Spinal cord (tissue), 10 donors: Measurements from ENCODE around the gene NREP. TPM values are rescaled to one million over a fixed set of nuclear protein-coding genes. Genes with fewer than 3 reads are reported as not detected.

Experiments used
- DNase-seq, 6 donors: peaks; one replicate each; pipeline versions ENCODE4 v3.0.0 to v3.0.0-alpha.2; 2013 to 2015; ENCODE audit warnings: low spot score in 6 of 6, low read depth in 4 of 6
- H3K27ac ChIP-seq: one replicate; pipeline ENCODE4 v1.5.1; 2013; ENCODE audit warnings: low read depth, low read length, control low read depth
- H3K27me3 ChIP-seq: one replicate; pipeline ENCODE4 v1.6.1; 2013; ENCODE audit warnings: low read length; ENCODE audit not compliant: control insufficient read depth, insufficient read depth
- H3K36me3 ChIP-seq: one replicate; pipeline ENCODE4 v1.6.1; 2013; ENCODE audit warnings: low read length; ENCODE audit not compliant: control insufficient read depth, insufficient read depth
- H3K4me1 ChIP-seq: one replicate; pipeline ENCODE4 v1.6.1; 2013; ENCODE audit warnings: low read length; ENCODE audit not compliant: control insufficient read depth, insufficient read depth
- H3K4me3 ChIP-seq: one replicate; pipeline ENCODE4 v1.5.1; 2013; ENCODE audit warnings: low read depth, low read length, control low read depth
- H3K9me3 ChIP-seq: one replicate; pipeline ENCODE4 v1.6.1; 2013; ENCODE audit warnings: low read length; ENCODE audit not compliant: control insufficient read depth, insufficient read depth
- WGBS: methylation state at CpG from one replicate; pipeline ENCODE4 v1.1.5; 2013; ENCODE audit warnings: missing lambda C conversion rate; ENCODE audit not compliant: insufficient coverage; 5-methylcytosine and 5-hydroxymethylcytosine counted together
- polyA plus RNA-seq, 2 donors: library from polyadenylated mRNA; unstranded; fragments of 120-200 nt; gene quantifications; one replicate each; pipeline ENCODE4 v1.2.1, GENCODE V29; 2013; ENCODE audit not compliant: insufficient read length in 2 of 2
- total RNA-seq, 2 donors: library from RNA; depleted of rRNA in 1 of 2; stranded (reverse); fragments of 120-200 nt in 1 of 2; fragments of >200 nt in 1 of 2; gene quantifications; one replicate each; pipeline versions ENCODE4 v1.2.3 to v1.2.4, GENCODE V29; 2013 to 2014
- donor health status: healthy.

The NREP gene
- total and polyA plus RNA-seq, 4 donors, result 408 to 982 (median 715) TPM

DNA sequence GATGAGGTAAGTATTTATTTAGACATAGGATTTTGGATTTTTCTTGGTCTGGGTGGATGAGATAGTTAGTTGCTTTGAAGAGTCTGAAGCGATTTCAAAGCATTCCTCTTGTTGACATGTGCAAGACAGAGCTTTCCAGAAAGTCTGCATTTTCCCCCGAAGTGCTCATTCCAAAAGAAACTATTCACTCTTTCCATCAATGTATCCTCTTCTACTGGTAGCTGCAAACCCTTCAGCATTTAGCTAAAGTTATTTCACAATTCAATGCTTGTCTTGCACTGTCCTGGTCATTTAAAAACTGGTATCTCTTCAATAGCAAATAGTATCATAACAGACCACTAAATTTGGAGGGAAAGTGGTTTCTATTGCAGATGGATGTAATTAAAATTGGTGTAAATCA is 13.0 kb downstream of the NREP start:
- WGBS, result 17% methylated on average over 1 of the region's 2 CpGs
- H3K27me3 ChIP-seq, result no peaks in the 10 kb centered on the region
- H3K36me3 ChIP-seq, result no peaks in the 10 kb centered on the region
- peaks cover 4% of the 10 kb centered on the region for H3K4me1 ChIP-seq
- no peak overlapping the region for H3K4me3 ChIP-seq
- peak in 1 of 6 donors; percentile 48 for DNase-seq
- H3K27ac ChIP-seq, result peak overlapping the region; percentile 65
- H3K9me3 ChIP-seq, result no peaks in the 10 kb centered on the region

DNA sequence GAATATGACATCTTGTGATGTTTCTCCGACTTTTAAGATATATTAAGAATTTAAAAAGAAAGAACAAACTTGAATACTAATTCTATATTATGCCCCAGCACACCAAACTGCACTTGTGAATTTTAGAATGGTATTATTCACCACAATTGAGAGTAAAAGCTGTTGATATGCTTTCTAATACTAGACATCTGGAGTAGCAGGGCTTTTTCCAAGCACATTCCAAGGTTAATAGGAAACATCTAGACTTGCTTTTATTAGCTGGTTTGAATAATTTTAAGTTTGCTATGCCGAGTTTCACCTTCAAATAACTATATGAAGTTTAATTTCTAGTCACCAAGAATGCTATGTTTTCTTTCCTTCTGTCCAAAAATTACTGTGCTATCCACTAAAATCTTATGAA is 13.5 kb downstream of the NREP start:
- H3K4me1 ChIP-seq, result peaks cover 4% of the 10 kb centered on the region
- no peak overlapping the region for H3K4me3 ChIP-seq
- H3K27ac ChIP-seq, result peak overlapping the region; percentile 26
- H3K9me3 ChIP-seq, result no peaks in the 10 kb centered on the region
- DNase-seq, result no peak
- WGBS, result no CpG with 5 or more reads among the region's 2 CpGs
- H3K36me3 ChIP-seq, result no peaks in the 10 kb centered on the region
- H3K27me3 ChIP-seq, result no peaks in the 10 kb centered on the region

DNA sequence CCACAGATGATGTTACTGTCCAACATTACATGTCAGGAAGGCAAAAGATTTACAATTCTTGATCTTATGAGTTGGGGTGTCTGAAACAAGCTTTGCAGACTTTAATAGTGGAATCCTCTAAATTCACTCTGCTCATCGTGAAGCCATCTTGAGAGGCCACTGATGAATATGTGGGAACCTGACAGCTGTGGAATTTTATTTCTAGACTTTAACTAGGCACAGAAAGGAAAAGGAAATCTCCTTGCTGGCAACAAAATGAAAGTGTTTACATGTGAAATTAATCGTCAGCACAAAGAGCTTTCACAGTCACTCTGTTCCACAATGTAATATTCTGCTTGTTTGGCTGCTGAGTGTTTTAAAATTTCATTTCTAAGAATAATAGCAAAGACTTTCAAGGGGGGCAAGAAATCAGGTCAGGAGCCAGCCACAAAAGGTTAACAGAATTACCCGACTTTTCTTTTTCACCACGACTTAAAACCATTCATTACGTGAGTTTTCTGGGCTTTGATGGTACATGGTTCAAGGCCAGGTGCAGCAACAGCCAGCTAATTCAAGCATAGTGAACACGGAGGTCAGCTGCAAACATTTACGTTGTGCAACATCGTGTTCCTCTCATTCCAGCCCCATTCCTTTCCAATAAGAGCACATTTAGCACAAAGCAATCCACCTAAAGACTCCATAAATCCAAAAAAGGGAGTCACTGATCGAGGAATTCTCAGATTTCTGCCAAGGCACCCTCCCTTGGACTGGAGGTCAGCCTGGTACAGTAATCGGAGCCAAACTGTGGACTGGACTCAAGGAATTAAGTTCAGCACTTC is 14.6 kb downstream of the NREP start:
- no peaks in the 10 kb centered on the region for H3K9me3 ChIP-seq
- peaks cover 4% of the 10 kb centered on the region for H3K4me1 ChIP-seq
- peak in 2 of 6 donors; percentile 51 to 71 for DNase-seq
- no peaks in the 10 kb centered on the region for H3K36me3 ChIP-seq
- no peaks in the 10 kb centered on the region for H3K27me3 ChIP-seq
- peak overlapping the region; percentile 72 for H3K27ac ChIP-seq
- H3K4me3 ChIP-seq, result no peak overlapping the region
- WGBS, result 9% methylated on average over 8 of the region's 10 CpGs

DNA sequence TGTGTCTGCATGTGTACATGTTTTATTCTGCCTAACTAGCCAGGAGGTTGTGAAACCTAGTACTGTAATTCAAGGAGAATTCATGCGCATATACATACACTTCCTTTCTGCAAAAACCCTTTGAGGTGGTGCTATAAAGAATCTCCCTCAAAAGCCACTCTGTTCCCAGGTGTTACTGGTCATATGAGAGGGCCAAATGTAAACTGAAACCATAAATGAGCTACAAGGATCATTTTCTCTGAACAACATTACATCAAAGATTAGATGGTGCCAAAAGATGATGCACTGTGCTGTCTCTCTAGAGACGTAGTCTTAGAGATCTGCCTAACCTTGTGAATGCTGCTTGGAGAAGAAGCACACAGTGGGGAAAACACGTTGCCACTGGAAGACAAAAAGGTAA is 15.7 kb downstream of the NREP start:
- 15% methylated on average over 2 of the region's 3 CpGs for WGBS
- no peak overlapping the region for H3K27ac ChIP-seq
- H3K36me3 ChIP-seq, result no peaks in the 10 kb centered on the region
- H3K9me3 ChIP-seq, result no peaks in the 10 kb centered on the region
- no peak overlapping the region for H3K4me3 ChIP-seq
- peak in 1 of 6 donors; percentile 24 for DNase-seq
- H3K27me3 ChIP-seq, result no peaks in the 10 kb centered on the region
- H3K4me1 ChIP-seq, result peaks cover 4% of the 10 kb centered on the region

DNA sequence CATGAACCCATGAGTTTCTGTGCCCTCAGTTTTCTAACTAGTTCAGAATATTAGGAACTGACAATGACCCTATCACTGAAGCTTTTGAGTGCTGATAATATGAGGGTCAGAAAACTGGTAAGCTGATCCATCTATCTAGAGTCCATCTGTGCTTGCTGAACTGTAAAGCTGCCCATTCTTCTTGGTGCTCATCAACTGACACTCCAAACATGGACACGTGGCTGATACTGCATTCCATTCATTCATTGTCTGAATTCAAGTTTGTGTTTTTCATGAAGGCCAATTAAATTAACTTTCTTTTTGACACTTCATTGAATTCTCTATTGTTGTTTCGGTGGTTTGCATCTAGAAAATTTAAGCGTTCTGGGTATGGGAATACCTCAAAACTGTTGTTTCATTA is 17.6 kb downstream of the NREP start:
- H3K4me3 ChIP-seq, result no peak overlapping the region
- H3K27ac ChIP-seq, result no peak overlapping the region
- H3K27me3 ChIP-seq, result no peaks in the 10 kb centered on the region
- DNase-seq, result no peak
- no peaks in the 10 kb centered on the region for H3K36me3 ChIP-seq
- no CpG with 5 or more reads among the region's 3 CpGs for whole genome bisulfite sequencing
- H3K4me1 ChIP-seq, result peaks cover 4% of the 10 kb centered on the region
- no peaks in the 10 kb centered on the region for H3K9me3 ChIP-seq

DNA sequence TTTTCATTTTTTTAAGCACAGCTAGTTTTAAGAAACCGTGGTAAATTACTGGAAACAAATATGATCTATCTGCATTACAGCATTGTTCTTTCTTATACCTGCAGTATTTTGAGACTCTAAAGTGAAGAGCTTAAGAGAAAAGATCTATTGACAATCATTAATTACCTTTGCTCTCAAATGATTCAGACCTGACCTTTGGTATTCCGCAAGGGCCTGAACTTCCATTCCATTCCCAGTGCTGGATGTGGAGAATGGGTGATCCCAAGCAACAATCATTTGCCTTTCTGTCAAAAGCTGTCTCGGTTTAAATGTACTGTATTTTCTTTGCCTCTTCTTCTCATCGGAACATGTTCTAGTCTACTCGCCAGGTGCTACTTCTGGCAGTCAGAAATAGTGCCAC is 18.9 kb downstream of the NREP start:
- Histone ChIP-seq H3K36me3 (peaks cover 10% of the 10 kb centered on the region), H3K9me3 (no peaks in the 10 kb centered on the region), H3K4me1 (peaks cover 4% of the 10 kb centered on the region), H3K27ac (no peak overlapping the region), H3K27me3 (no peaks in the 10 kb centered on the region), H3K4me3 (no peak overlapping the region)
- no peak for DNase-seq
- WGBS, result 87% methylated on average over 3 of the region's 5 CpGs

DNA sequence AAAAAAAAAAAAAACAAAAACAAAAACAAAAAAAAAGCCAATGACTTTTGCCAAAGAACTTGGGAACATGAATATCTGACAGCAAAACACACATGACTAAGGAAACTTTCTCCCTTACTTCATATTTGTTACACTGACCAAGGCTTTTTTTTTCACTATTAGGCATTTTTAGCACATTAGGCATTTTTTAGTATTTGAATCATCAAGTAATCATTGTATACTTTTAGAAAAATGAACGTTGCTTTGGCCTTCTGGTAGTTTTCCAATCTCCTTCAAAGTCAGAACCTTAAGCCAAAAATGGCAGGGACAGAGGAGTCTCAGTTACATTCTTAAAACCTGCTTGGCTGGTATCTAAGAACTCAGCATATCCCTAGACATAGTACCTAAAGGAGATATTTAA is 19.3 kb downstream of the NREP start:
- WGBS, result no CpG with 5 or more reads among the region's 1 CpG
- no peak overlapping the region for H3K27ac ChIP-seq
- no peak for DNase-seq
- H3K4me3 ChIP-seq, result no peak overlapping the region
- H3K9me3 ChIP-seq, result no peaks in the 10 kb centered on the region
- H3K36me3 ChIP-seq, result peaks cover 14% of the 10 kb centered on the region
- no peaks in the 10 kb centered on the region for H3K27me3 ChIP-seq
- peaks cover 4% of the 10 kb centered on the region for H3K4me1 ChIP-seq

DNA sequence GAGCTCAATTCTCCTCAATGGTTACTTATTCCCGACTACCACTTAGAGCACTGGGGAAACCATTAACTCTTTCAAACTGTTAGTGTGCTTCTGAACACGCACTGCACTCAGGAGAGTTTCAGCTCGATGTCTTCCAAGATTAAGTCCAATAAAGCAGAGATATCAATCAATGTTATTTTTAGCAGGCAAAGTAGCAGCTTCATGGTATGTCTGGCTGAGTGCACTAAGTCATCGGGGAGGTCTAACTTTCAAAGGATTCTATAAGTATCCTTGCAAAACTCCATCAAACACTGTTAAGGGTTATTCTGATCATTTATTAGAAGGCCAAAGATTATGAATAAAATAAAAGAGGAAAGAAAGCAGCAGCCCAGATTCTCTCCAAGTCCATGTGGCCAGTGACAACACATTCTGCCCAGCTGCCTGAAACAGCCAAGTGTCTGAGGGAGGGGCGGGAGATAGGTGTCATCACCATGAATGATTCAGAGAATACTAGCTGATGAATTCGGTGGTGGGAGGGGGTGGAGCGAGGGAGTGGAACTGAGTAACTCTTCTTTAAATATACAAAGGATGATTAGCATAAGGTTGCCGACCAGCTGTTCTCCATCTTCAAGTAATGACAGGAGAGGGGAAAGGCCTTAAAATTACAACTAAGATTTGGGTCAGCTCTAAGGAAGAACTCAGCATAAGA is 21.3 kb downstream of the NREP start:
- 82% methylated on average over 3 of the region's 8 CpGs for WGBS
- Histone ChIP-seq H3K27ac (no peak overlapping the region), H3K9me3 (no peaks in the 10 kb centered on the region), H3K36me3 (peaks cover 22% of the 10 kb centered on the region), H3K4me1 (peaks cover 4% of the 10 kb centered on the region), H3K4me3 (no peak overlapping the region), H3K27me3 (no peaks in the 10 kb centered on the region)
- DNase-seq, result peak in 1 of 6 donors; percentile 30

DNA sequence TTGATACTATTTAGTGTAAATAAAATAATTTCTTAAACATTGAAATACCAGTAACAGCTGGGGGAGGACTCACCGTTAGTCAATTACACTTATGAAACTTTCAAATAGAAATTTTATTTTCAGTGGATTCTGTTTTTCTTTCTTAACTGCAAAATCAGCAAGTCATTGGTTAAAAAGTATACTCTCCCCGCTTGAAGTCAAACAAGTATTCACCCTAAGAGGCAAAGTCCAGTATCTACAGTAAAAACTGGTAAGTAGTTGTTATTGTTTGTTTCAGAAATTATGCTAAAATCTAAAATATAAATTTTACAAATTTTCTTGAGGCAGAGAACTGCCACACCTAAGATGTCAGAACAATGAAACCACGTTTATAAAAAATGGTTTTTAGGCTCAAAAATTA is 22.4 kb downstream of the NREP start:
- Histone ChIP-seq H3K4me1 (peaks cover 4% of the 10 kb centered on the region), H3K27ac (no peak overlapping the region), H3K9me3 (no peaks in the 10 kb centered on the region), H3K27me3 (no peaks in the 10 kb centered on the region), H3K4me3 (no peak overlapping the region), H3K36me3 (peaks cover 25% of the 10 kb centered on the region)
- no CpG with 5 or more reads among the region's 3 CpGs for WGBS
- DNase-seq, result no peak

DNA sequence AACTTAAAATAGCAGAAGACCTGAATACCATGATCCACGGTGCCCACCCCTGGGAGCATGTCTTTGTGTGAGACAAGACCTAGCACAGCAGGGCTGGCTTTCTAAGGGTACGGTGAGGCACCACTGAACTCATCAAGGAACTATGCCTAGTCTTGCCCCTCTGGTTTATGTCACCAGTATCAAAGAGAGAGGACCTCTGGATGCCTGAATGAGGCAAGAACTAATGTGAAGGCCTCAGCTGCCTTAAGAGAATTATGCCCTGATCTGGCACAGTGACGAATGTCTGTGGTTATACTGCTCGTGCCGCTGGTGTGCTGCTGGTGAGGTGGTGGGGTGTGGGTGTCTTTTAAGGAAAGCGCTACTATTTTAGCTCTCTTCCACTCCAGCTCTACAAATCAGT is 23.0 kb downstream of the NREP start:
- Histone ChIP-seq H3K4me3 (no peak overlapping the region), H3K27me3 (no peaks in the 10 kb centered on the region), H3K4me1 (no peaks in the 10 kb centered on the region), H3K27ac (no peak overlapping the region), H3K36me3 (peaks cover 25% of the 10 kb centered on the region), H3K9me3 (no peaks in the 10 kb centered on the region)
- WGBS, result 67% methylated on average over 2 of the region's 6 CpGs
- no peak for DNase-seq
